GM12875 (cell line): Measurements from ENCODE around the gene NPY.
"Not testable (repeated sequence)": the region's sequence is repeated elsewhere in the genome, so short reads cannot be mapped to it uniquely, and the experiment has no call there.

Experiments used
- H3K4me3 ChIP-seq: one replicate; pipeline ENCODE4 v1.5.1; 2011; ENCODE audit warnings: low read depth, low read length, control low read depth
- TF ChIP-seq, protein P1 (sequence below): IDR thresholded peaks from 2 replicates; pipeline ENCODE4 v1.5.1; 2011; ENCODE audit warnings: low read depth, mild to moderate bottlenecking, control low read depth, inconsistent platforms, low read length, moderate library complexity, borderline replicate concordance; ENCODE audit not compliant: insufficient read depth

The NPY gene

DNA sequence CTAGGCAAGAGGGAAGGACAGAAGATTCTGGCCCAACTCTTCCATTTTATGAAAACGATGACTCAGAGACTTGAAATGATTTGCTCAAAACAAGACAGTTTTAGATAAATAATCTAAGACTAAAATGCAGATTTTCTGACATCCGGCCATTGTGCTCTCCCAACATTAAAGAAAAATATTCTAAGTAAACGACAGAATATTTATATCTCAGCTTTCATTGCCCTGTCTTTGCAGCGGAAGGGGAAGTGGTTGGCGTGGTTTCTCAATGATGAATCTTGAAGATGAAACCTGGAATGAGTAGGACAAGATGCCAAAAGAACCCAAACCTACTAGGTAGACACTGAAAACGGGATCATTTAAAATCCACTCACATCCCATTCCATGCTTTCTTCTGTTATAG is 28.9 kb upstream of the NPY start:
- TF ChIP-seq, protein P1, sequence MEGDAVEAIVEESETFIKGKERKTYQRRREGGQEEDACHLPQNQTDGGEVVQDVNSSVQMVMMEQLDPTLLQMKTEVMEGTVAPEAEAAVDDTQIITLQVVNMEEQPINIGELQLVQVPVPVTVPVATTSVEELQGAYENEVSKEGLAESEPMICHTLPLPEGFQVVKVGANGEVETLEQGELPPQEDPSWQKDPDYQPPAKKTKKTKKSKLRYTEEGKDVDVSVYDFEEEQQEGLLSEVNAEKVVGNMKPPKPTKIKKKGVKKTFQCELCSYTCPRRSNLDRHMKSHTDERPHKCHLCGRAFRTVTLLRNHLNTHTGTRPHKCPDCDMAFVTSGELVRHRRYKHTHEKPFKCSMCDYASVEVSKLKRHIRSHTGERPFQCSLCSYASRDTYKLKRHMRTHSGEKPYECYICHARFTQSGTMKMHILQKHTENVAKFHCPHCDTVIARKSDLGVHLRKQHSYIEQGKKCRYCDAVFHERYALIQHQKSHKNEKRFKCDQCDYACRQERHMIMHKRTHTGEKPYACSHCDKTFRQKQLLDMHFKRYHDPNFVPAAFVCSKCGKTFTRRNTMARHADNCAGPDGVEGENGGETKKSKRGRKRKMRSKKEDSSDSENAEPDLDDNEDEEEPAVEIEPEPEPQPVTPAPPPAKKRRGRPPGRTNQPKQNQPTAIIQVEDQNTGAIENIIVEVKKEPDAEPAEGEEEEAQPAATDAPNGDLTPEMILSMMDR = no peak

DNA sequence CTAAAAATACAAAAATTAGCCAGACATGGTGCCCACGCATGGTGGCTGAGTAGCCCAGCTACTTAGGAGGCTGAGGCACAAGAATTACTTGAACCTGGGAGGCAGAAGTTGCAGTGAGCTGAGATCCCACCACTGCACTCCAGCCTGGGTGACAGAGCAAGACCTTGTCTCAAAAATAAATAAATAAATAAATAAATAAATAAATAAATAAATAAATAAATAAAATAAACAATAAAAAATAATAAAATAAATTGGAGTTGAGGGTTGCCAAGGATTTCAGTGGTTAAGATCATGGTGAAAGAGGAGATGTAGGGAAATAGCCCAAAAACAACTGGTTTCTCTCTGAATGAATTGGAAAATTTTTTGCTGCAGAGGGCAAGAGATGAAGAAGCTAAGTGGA is 25.7 kb upstream of the NPY start:
- H3K4me3 ChIP-seq = not testable (repeated sequence)

More for the DNA sequence above, 28.9 kb upstream of the NPY start:
- no peak overlapping the region for H3K4me3 ChIP-seq

DNA sequence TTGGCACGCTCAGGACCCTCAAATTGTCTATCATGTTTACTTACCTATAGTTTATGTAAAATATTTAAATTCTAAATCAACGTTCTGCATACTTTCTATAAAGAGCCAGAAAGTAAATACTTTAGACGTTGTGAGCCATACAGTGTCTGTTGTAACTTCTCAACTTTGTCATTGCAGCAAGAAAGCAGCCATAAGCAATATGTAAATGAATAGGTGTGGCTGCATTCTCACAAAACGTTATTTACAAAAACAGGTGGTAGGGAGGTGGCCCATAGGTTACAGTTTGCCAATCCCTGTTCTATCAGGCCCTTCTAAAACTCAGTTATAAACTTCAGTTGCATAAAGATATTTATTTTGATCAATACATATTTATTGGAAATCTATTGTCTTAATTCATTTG is 12.1 kb upstream of the NPY start:
- H3K4me3 ChIP-seq = no peak overlapping the region
- TF ChIP-seq, protein P1 = no peak

DNA sequence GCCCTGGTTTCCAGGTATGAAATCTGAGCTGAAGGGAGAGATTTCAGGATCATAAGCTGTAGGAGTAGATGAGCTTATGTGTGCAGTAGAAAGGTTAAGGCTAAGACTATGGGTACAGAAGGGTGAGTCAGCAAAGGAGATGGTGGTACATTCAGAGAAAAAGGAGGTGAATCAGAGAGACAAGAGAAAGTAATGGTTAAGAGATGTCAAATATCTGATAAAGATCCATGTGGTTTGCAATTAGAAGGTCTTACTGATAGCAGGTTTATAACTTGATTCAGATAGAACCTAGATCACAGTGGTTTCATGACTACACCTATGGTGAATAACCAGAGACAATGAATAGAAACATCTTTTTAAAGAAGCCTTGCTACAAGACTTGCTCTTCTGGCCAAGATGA is 4.5 kb upstream of the NPY start:
- no peak overlapping the region for H3K4me3 ChIP-seq
- TF ChIP-seq, protein P1 = no peak

DNA sequence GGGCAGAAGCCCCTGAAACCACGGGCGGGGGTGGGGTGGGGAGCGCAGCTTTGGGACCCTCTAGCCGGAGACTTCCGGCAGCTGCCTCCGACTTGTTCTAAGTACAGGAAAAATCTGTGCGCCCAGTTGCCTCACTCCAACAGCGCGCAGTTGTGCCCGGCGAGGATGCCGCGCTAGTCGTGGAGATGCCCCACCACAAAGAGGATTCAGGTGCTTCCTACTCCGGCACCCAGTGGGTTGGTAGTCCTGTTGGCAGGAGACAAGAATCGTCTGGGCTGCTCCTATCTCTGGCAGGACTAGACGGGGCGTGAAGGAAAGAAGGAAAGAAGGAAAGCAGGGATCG is 465 bp upstream of the NPY start:
- H3K4me3 ChIP-seq = peak overlapping the region; percentile 61
- TF ChIP-seq, protein P1 = no peak

DNA sequence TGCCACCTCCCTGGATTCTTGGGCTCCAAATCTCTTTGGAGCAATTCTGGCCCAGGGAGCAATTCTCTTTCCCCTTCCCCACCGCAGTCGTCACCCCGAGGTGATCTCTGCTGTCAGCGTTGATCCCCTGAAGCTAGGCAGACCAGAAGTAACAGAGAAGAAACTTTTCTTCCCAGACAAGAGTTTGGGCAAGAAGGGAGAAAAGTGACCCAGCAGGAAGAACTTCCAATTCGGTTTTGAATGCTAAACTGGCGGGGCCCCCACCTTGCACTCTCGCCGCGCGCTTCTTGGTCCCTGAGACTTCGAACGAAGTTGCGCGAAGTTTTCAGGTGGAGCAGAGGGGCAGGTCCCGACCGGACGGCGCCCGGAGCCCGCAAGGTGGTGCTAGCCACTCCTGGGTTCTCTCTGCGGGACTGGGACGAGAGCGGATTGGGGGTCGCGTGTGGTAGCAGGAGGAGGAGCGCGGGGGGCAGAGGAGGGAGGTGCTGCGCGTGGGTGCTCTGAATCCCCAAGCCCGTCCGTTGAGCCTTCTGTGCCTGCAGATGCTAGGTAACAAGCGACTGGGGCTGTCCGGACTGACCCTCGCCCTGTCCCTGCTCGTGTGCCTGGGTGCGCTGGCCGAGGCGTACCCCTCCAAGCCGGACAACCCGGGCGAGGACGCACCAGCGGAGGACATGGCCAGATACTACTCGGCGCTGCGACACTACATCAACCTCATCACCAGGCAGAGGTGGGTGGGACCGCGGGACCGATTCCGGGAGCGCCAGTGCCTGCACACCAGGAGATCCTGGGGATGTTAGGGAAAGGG is 913 bp downstream of the NPY start:
- H3K4me3 ChIP-seq = peak overlapping the region; percentile 61
- TF ChIP-seq, protein P1 = peak; percentile 34; the same call in 1 of the 2 replicates

DNA sequence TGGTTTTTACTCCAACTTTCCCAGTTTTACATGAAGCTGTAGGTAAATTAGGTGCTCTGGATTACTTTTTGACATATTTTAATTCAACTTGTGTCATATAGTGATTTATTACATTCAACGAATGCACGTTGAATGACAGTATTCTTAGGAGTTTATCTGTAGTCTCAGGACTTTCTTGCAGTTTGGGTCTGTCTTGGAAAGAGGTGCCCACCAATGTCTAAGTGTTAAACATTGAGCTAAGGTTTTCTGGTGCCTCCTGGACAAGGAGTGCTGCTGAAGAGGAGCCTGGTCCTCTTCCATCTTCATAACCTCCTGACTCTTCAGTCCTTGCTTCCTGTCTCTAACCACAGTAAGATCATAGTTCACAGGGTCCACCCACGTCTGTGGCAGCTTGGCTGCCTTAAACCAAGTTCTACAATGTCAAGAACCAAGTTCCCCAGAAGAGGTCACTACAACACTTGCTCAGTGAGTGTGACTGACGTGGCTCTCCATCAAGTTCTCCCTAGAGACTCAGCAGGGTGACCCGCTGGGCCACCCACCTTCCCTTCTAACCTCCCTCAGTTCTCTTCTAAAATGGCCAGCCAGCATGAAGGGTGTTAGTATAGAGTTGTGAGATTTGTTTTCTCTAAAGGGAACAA is 6.1 kb downstream of the NPY start:
- TF ChIP-seq, protein P1 = peak; percentile 65; the same call in 1 of the 2 replicates

More for the DNA sequence above, 6.1 kb downstream of the NPY start:
- no peak overlapping the region for H3K4me3 ChIP-seq
